GM12872 (cell line): ENCODE data around the gene HIGD1A.

ENCODE experiments used
- TF ChIP-seq, protein P1 (sequence below): IDR thresholded peaks from 3 replicates; pipeline ENCODE4 v1.5.1; 2011; ENCODE audit warnings: low read depth, mild to moderate bottlenecking, low read length, moderate library complexity; ENCODE audit not compliant: insufficient read depth

Gene HIGD1A

DNA sequence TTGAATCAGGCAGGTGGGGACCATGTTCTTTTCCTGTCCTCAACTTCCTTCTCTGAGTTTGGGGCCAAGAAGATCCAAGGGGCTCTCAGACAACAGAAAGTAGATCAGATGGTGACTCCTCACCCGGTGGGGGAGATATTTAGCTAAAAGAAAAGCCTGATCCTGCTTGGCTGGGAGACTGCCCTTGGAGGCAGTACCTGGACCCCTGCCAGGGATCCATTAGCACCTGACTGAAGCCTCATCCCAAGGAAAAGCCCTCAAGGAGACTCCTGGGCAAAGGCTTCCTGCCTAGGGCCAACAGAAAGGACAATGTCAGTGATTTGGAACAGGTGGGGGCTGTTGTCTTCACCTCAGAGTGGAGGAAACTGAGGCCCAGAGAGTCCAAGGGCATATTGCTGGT lies 68.2 kb downstream of the HIGD1A start:
- TF ChIP-seq, protein P1, sequence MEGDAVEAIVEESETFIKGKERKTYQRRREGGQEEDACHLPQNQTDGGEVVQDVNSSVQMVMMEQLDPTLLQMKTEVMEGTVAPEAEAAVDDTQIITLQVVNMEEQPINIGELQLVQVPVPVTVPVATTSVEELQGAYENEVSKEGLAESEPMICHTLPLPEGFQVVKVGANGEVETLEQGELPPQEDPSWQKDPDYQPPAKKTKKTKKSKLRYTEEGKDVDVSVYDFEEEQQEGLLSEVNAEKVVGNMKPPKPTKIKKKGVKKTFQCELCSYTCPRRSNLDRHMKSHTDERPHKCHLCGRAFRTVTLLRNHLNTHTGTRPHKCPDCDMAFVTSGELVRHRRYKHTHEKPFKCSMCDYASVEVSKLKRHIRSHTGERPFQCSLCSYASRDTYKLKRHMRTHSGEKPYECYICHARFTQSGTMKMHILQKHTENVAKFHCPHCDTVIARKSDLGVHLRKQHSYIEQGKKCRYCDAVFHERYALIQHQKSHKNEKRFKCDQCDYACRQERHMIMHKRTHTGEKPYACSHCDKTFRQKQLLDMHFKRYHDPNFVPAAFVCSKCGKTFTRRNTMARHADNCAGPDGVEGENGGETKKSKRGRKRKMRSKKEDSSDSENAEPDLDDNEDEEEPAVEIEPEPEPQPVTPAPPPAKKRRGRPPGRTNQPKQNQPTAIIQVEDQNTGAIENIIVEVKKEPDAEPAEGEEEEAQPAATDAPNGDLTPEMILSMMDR: no peak

DNA sequence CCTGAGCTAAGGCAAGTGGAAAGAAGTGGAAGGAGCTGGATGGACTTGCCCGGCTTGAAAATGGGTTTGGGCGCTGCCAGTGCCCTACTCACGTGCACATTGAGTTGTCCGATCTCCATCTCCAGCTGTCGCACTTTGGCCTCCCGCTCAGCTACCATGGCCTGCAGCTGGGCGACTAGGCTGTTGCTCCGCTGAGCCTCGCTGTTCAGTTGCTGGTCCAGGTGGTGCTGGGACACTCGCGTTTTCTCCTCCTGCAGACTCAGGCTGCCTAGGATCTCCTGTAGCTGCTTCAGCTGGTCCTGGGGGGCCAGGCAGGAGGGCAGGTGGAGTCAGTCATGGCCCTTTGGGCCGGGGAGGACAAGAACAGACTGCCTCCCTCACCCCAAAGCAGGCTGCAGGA lies 68.7 kb downstream of the HIGD1A start:
- TF ChIP-seq, protein P1: no peak

DNA sequence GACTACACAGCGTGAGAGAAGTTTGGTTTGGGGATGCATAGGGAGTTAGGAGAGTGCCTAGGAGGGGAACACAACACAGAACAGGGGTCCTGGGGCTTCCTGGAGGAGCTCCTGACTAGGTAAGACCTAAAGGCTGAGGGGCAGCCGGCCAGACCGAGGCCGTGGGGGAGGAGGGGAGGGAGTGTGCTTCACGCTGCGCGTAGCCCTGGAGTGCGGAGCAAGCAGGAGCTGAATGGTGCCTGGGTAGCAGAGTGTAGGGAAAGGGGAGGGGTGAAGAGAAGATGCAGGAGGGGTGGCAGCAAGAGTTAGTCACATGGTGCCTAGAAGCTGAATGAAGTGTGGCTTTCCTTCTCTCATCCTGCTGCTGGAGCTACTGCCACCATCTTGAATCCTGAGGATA lies 69.3 kb downstream of the HIGD1A start:
- TF ChIP-seq, protein P1: no peak

DNA sequence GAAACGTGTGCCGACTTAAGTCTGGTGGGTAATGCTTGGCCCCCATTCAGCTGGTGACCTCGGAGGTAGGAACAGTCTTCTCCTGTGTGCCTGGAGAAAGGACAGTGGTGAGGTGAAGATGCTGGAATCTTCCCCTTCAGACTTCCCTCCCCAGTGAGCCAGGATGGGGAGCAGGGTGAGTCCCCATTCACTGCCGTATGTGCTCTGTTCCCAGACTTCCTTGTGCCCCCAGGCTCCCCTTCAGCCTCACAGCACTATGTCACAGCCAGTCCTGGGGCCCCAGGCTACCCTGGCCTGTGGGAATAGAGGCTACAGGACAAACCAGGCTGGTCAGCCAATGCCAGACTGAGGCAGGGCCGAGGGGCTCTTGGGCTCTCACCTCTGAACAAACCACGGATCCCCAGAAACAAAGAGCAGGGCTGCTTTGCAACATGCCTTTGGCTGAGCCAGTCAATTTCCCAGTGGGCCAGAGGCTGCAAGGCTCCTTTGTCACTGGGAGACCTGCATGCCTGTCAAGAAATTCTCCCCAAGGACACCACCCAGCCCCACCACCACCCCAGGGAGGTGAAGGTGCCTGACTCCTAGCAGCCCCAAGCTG lies 69.9 kb downstream of the HIGD1A start:
- TF ChIP-seq, protein P1: no peak

DNA sequence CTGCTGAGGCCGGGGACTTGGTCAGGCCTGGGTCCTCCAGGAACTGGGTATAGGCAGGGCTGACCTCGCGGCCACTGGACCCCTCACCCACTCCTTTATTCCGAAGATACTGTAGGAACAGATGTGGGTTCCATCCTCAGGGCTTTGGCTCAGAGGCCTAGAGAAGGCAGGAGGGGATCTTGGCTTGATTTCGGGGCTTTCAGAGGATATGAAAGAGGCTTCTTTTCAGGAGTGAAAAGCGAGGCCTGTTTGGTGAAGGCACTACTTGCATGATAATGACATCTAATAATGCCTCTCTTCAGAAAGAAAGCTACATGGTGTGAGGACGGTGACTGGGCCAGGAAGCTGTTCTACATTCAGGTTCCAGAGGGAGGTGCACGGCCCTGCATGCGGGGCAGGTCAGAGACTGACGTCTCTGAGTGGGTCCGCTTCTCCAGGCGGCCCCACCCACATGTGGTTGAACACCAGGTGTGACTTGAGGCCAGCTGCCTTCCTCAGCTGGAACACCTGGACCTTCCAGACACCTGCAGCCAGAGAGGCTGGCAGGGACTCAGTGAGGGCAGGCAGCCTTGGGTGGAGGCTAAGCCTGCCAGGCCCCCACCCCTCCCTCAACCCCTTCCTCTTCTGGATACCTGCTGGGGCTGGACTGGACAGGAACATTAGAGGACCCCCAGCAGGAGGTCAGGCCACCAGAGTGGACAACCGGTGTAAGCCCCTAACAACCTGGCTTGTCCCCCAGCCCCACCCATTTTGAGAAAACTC lies 70.6 kb downstream of the HIGD1A start:
- TF ChIP-seq, protein P1: no peak
